Ammon's horn (tissue), 1 donor: ENCODE data around the gene RIMBP2.

ENCODE experiments used
- DNase-seq: peaks from one replicate; pipeline ENCODE4 v3.0.0-alpha.2; 2016; ENCODE audit warnings: low spot score

RIMBP2 gene

GRCh38 chr12:130571089-130571488 is 145.0 kb downstream of the RIMBP2 start:
- no peak for DNase-seq

GRCh38 chr12:130569521-130569920 is 146.6 kb downstream of the RIMBP2 start:
- DNase-seq: no peak

- peak; percentile 50 for DNase-seq
Observed at GRCh38 chr12:130568501-130568900, 147.6 kb downstream of the RIMBP2 start.

GRCh38 chr12:130568041-130568440 is 148.1 kb downstream of the RIMBP2 start:
- no peak for DNase-seq

GRCh38 chr12:130566446-130567155 is 149.5 kb downstream of the RIMBP2 start:
- DNase-seq: no peak

- DNase-seq: no peak
Observed at GRCh38 chr12:130565189-130565588, 150.9 kb downstream of the RIMBP2 start.

GRCh38 chr12:130563323-130563722 is 152.8 kb downstream of the RIMBP2 start:
- DNase-seq: no peak

- DNase-seq: no peak
Observed at GRCh38 chr12:130562716-130563115, 153.4 kb downstream of the RIMBP2 start.

GRCh38 chr12:130560321-130560720 is 155.8 kb downstream of the RIMBP2 start:
- DNase-seq: no peak

GRCh38 chr12:130559806-130560205 is 156.3 kb downstream of the RIMBP2 start:
- DNase-seq: no peak

GRCh38 chr12:130557886-130558765 is 158.0 kb downstream of the RIMBP2 start:
- DNase-seq: no peak

GRCh38 chr12:130557201-130557600 is 158.9 kb downstream of the RIMBP2 start:
- DNase-seq: no peak

- DNase-seq: no peak
Observed at GRCh38 chr12:130556486-130557055, 159.5 kb downstream of the RIMBP2 start.

GRCh38 chr12:130555628-130556485 is 160.2 kb downstream of the RIMBP2 start:
- DNase-seq: peak; percentile 72

- no peak for DNase-seq
Observed at GRCh38 chr12:130555221-130555620, 160.9 kb downstream of the RIMBP2 start.

GRCh38 chr12:130552483-130552996 is 163.6 kb downstream of the RIMBP2 start:
- no peak for DNase-seq

GRCh38 chr12:130549361-130549760 is 166.7 kb downstream of the RIMBP2 start:
- no peak for DNase-seq

GRCh38 chr12:130547480-130548155 is 168.5 kb downstream of the RIMBP2 start:
- DNase-seq: no peak

GRCh38 chr12:130546494-130546893 is 169.6 kb downstream of the RIMBP2 start:
- no peak for DNase-seq

GRCh38 chr12:130545475-130545874 is 170.6 kb downstream of the RIMBP2 start:
- no peak for DNase-seq

GRCh38 chr12:130540376-130540775 is 175.7 kb downstream of the RIMBP2 start:
- no peak for DNase-seq
